ENCODE measurements around the gene NLRP11. TPM values are rescaled to one million over a fixed set of nuclear protein-coding genes. Genes with fewer than 3 reads are reported as not detected.
A peak's percentile ranks its signal among the peaks of the same experiment; 100 is the strongest.

Gene NLRP11
- total and polyA plus RNA-seq, 9 of the 15 experiments (the other 6 are each of a cell fraction or from before 2014, with no cell fraction given): 0.07 to 0.29 (median 0.12) TPM; not detected in 1

GRCh38 chr19:55809381-55810058, 22.3 kb downstream of the NLRP11 start (continued):
- TF ChIP-seq CBX8 (IDR thresholded peaks at IDR 0.05; ENCODE audit: borderline replicate concordance, extremely low read depth, low read depth, low read length, poor library complexity, severe bottlenecking) (no peak), ZNF586 (CRISPR knock-in tag; conservative IDR thresholded peaks at IDR 0.05) (no peak), KAT2B (IDR thresholded peaks at IDR 0.05; ENCODE audit: low read depth, low read length) (no peak), GATAD2A (IDR thresholded peaks at IDR 0.05) (no peak), CHD4 (IDR thresholded peaks at IDR 0.05; ENCODE audit: insufficient read depth, insufficient replicate concordance, low read depth, low read length, poor library complexity, severe bottlenecking) (no peak), ZNF644 (tag; IDR thresholded peaks at IDR 0.05; ENCODE audit: low read depth) (no peak), TSC22D4 (tag; IDR thresholded peaks at IDR 0.05) (no peak), ZFP36 (IDR thresholded peaks at IDR 0.05; ENCODE audit: low read depth, low read length, partially characterized antibody) (no peak), TAL1 (IDR thresholded peaks at IDR 0.05) (no peak), HDAC8 (tag; IDR thresholded peaks at IDR 0.05) (no peak), ZNF57 (CRISPR knock-in tag; IDR thresholded peaks at IDR 0.05) (no peak), PCBP2 (IDR thresholded peaks at IDR 0.05; ENCODE audit: low read depth, low read length, poor library complexity, severe bottlenecking) (no peak), SMARCB1 (IDR thresholded peaks at IDR 0.05; ENCODE audit: insufficient read length, low read depth) (no peak), ESRRA (IDR thresholded peaks at IDR 0.05; ENCODE audit: borderline replicate concordance, low read depth) (no peak), USF2 (CRISPR knock-in tag; IDR thresholded peaks at IDR 0.05) (peak; percentile 90), ZNF764 (CRISPR knock-in tag; IDR thresholded peaks at IDR 0.05; ENCODE audit: low read depth) (no peak), ZNF668 (CRISPR knock-in tag; IDR thresholded peaks at IDR 0.05) (no peak), BDP1 (IDR thresholded peaks at IDR 0.05; ENCODE audit: insufficient read depth, insufficient read length) (no peak), ZKSCAN3 (CRISPR knock-in tag; IDR thresholded peaks at IDR 0.05) (no peak)
- TF ChIP-seq, protein P1, sequence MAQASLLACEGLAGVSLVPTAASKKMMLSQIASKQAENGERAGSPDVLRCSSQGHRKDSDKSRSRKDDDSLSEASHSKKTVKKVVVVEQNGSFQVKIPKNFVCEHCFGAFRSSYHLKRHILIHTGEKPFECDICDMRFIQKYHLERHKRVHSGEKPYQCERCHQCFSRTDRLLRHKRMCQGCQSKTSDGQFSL (CRISPR knock-in tag; IDR thresholded peaks at IDR 0.05): no peak
- TF ChIP-seq, protein P1 (tag; IDR thresholded peaks at IDR 0.05): no peak
- TF ChIP-seq, protein P2, sequence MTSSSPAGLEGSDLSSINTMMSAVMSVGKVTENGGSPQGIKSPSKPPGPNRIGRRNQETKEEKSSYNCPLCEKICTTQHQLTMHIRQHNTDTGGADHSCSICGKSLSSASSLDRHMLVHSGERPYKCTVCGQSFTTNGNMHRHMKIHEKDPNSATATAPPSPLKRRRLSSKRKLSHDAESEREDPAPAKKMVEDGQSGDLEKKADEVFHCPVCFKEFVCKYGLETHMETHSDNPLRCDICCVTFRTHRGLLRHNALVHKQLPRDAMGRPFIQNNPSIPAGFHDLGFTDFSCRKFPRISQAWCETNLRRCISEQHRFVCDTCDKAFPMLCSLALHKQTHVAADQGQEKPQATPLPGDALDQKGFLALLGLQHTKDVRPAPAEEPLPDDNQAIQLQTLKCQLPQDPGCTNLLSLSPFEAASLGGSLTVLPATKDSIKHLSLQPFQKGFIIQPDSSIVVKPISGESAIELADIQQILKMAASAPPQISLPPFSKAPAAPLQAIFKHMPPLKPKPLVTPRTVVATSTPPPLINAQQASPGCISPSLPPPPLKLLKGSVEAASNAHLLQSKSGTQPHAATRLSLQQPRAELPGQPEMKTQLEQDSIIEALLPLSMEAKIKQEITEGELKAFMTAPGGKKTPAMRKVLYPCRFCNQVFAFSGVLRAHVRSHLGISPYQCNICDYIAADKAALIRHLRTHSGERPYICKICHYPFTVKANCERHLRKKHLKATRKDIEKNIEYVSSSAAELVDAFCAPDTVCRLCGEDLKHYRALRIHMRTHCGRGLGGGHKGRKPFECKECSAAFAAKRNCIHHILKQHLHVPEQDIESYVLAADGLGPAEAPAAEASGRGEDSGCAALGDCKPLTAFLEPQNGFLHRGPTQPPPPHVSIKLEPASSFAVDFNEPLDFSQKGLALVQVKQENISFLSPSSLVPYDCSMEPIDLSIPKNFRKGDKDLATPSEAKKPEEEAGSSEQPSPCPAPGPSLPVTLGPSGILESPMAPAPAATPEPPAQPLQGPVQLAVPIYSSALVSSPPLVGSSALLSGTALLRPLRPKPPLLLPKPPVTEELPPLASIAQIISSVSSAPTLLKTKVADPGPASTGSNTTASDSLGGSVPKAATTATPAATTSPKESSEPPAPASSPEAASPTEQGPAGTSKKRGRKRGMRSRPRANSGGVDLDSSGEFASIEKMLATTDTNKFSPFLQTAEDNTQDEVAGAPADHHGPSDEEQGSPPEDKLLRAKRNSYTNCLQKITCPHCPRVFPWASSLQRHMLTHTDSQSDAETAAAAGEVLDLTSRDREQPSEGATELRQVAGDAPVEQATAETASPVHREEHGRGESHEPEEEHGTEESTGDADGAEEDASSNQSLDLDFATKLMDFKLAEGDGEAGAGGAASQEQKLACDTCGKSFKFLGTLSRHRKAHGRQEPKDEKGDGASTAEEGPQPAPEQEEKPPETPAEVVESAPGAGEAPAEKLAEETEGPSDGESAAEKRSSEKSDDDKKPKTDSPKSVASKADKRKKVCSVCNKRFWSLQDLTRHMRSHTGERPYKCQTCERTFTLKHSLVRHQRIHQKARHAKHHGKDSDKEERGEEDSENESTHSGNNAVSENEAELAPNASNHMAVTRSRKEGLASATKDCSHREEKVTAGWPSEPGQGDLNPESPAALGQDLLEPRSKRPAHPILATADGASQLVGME (CRISPR knock-in tag; IDR thresholded peaks at IDR 0.05): no peak
